Neural cell (in vitro differentiated cells): Measurements from ENCODE around the gene ADAMTS2. TPM values are rescaled to one million over a fixed set of nuclear protein-coding genes. Genes with fewer than 3 reads are reported as not detected.

ENCODE experiments used
- H2AFZ ChIP-seq: fragments of 200-600, 300-800 bp; sonication (generic), shearing (Covaris generic); 2 replicates; pipeline ENCODE4 v1.6.0; 2014; ENCODE audit warnings: low read depth, mild to moderate bottlenecking, antibody characterized with exemption, low read length, moderate library complexity
- H3F3A ChIP-seq: fragments of 200-600 bp; shearing (Covaris generic); 2 replicates; pipeline ENCODE4 v1.6.1; 2016; ENCODE audit warnings: mild to moderate bottlenecking, moderate library complexity, mixed read lengths, antibody characterized with exemption, low read length; ENCODE audit not compliant: insufficient read depth, poor library complexity, severe bottlenecking
- H3K27ac ChIP-seq: fragments of 200-600, 300-800 bp; sonication (generic), shearing (Covaris generic); 2 replicates; pipeline ENCODE4 v1.5.1; 2014; ENCODE audit warnings: mild to moderate bottlenecking, low read length, moderate library complexity
- H3K27me3 ChIP-seq: fragments of 300-800, 200-600 bp; sonication (generic), shearing (Covaris generic); 2 replicates; pipeline ENCODE4 v1.6.0; 2014; ENCODE audit warnings: mild to moderate bottlenecking, low read depth, low read length, moderate library complexity; ENCODE audit not compliant: insufficient read depth
- H3K36me3 ChIP-seq: fragments of 300-800, 200-600 bp; sonication (generic), shearing (Covaris generic); 2 replicates; pipeline ENCODE4 v1.5.1; 2014; ENCODE audit warnings: mild to moderate bottlenecking, antibody characterized with exemption, low read length, moderate library complexity; ENCODE audit not compliant: insufficient read depth
- H3K4me2 ChIP-seq: fragments of 300-800, 200-600 bp; sonication (generic), shearing (Covaris generic); 2 replicates; pipeline ENCODE4 v1.6.0; 2014; ENCODE audit warnings: mild to moderate bottlenecking, low read length
- H3K4me3 ChIP-seq: fragments of 300-800, 200-600 bp; sonication (generic), shearing (Covaris generic); 2 replicates; pipeline ENCODE4 v1.5.1; 2014; ENCODE audit warnings: mild to moderate bottlenecking, low read length, moderate library complexity
- H3K79me2 ChIP-seq: fragments of 200-600 bp; shearing (Covaris generic); replicated peaks from 2 replicates; pipeline ENCODE4 v1.6.0; 2014; ENCODE audit warnings: mild to moderate bottlenecking, low read length, moderate library complexity; ENCODE audit not compliant: insufficient read depth
- H3K9ac ChIP-seq: fragments of 300-800, 200-600 bp; sonication (generic), shearing (Covaris generic); 2 replicates; pipeline ENCODE4 v1.6.1; 2016; ENCODE audit warnings: mild to moderate bottlenecking, low read length, mixed read lengths
- H3K9me2 ChIP-seq: fragments of 200-600 bp; shearing (Covaris generic); 2 replicates; pipeline ENCODE4 v1.6.1; 2016; ENCODE audit warnings: mild to moderate bottlenecking, low read length, mixed read lengths; ENCODE audit not compliant: insufficient read depth
- H3K9me3 ChIP-seq: fragments of 200-600, 300-800 bp; sonication (generic), shearing (Covaris generic); 2 replicates; pipeline ENCODE4 v1.6.1; 2016; ENCODE audit warnings: mild to moderate bottlenecking, mixed run types, low read length, moderate library complexity, mixed read lengths
- H4K20me1 ChIP-seq: fragments of 200-600 bp; shearing (Covaris generic); 2 replicates; pipeline ENCODE4 v1.6.1; 2016; ENCODE audit warnings: mild to moderate bottlenecking, mixed run types; ENCODE audit not compliant: insufficient read depth
- EP300 ChIP-seq: fragments of 450-650 bp; conservative IDR thresholded peaks from 2 replicates; pipeline ENCODE4 v1.6.1; 2014; ENCODE audit warnings: antibody characterized with exemption, mild to moderate bottlenecking, moderate library complexity; ENCODE audit not compliant: poor library complexity, severe bottlenecking
- EZH2 ChIP-seq: fragments of 200-600, 300-800 bp; shearing (Covaris generic), sonication (generic); IDR thresholded peaks from 2 replicates; pipeline ENCODE4 v1.6.1; 2014; ENCODE audit warnings: antibody characterized with exemption, low read length, borderline replicate concordance, mild to moderate bottlenecking; ENCODE audit not compliant: insufficient read depth, poor library complexity, severe bottlenecking
- MXI1 ChIP-seq: fragments of 450-650 bp; conservative IDR thresholded peaks from 2 replicates; pipeline ENCODE4 v1.6.1; 2014; ENCODE audit warnings: antibody characterized with exemption, mild to moderate bottlenecking; ENCODE audit not compliant: poor library complexity, severe bottlenecking
- POLR2AphosphoS5 ChIP-seq: IDR thresholded peaks from 2 replicates; pipeline ENCODE4 v1.6.1; 2012
- RAD21 ChIP-seq: fragments of 450-650 bp; conservative IDR thresholded peaks from 2 replicates; pipeline ENCODE4 v1.6.1; 2014; ENCODE audit warnings: antibody characterized with exemption, mild to moderate bottlenecking, moderate library complexity
- SMC3 ChIP-seq: fragments of 450-650 bp; conservative IDR thresholded peaks from 2 replicates; pipeline ENCODE4 v1.6.1; 2014; ENCODE audit warnings: antibody characterized with exemption, mild to moderate bottlenecking, moderate library complexity; ENCODE audit not compliant: poor library complexity
- TAF1 ChIP-seq: IDR thresholded peaks from 2 replicates; pipeline ENCODE4 v1.6.1; 2012; ENCODE audit warnings: low read depth
- polyA plus RNA-seq: library from polyadenylated mRNA; depleted of rRNA; stranded (reverse); fragments of >200 nt; gene quantifications from 2 replicates; pipeline ENCODE4 v1.2.3, GENCODE V29; 2014
- TF ChIP-seq, protein P1 (sequence below): fragments of 450-650 bp; IDR thresholded peaks from 2 replicates; pipeline ENCODE4 v1.5.1; 2014; ENCODE audit warnings: antibody characterized with exemption, mild to moderate bottlenecking, moderate library complexity; ENCODE audit not compliant: poor library complexity, severe bottlenecking
- TF ChIP-seq, protein P2 (sequence below): IDR thresholded peaks from 2 replicates; pipeline ENCODE4 v1.6.1; 2012; ENCODE audit warnings: borderline replicate concordance

Gene ADAMTS2
- polyA plus RNA-seq, 1 donor from 2014 or later: 0.61 TPM

DNA sequence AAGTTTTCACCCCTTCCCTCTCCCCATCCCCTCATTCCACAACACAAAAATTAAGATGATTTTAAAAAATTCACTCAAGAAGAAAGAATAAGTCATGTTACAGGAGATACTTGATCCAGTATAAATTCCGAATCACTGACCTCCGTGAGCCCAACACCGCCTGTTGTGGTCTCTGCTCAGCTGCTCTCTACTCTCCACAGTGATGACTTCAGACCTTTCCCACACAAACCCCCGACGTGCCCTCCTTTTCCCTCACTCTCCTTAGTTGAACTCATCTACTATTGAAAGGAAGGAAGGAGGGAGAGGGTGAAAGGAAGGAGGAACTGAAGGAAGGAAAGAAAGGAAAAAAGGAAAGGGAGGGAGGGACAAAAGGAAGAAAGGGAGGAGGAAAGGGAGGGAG is 230.0 kb downstream of the ADAMTS2 start:
- no peaks in the 10 kb centered on the region for H3K36me3 ChIP-seq
- H3F3A ChIP-seq: no peaks in the 10 kb centered on the region
- no peak overlapping the region for H3K27ac ChIP-seq
- H3K9me3 ChIP-seq: peaks cover 8% of the 10 kb centered on the region
- H4K20me1 ChIP-seq: no peaks in the 10 kb centered on the region
- H2AFZ ChIP-seq: no peak overlapping the region
- H3K79me2 ChIP-seq: no peaks in the 10 kb centered on the region
- no peak overlapping the region for H3K4me2 ChIP-seq
- H3K9me2 ChIP-seq: no peaks in the 10 kb centered on the region
- TF ChIP-seq POLR2AphosphoS5 (no peak), SMC3 (no peak), EZH2 (no peak), RAD21 (no peak), TAF1 (no peak), MXI1 (no peak), EP300 (no peak)
- TF ChIP-seq, protein P1, sequence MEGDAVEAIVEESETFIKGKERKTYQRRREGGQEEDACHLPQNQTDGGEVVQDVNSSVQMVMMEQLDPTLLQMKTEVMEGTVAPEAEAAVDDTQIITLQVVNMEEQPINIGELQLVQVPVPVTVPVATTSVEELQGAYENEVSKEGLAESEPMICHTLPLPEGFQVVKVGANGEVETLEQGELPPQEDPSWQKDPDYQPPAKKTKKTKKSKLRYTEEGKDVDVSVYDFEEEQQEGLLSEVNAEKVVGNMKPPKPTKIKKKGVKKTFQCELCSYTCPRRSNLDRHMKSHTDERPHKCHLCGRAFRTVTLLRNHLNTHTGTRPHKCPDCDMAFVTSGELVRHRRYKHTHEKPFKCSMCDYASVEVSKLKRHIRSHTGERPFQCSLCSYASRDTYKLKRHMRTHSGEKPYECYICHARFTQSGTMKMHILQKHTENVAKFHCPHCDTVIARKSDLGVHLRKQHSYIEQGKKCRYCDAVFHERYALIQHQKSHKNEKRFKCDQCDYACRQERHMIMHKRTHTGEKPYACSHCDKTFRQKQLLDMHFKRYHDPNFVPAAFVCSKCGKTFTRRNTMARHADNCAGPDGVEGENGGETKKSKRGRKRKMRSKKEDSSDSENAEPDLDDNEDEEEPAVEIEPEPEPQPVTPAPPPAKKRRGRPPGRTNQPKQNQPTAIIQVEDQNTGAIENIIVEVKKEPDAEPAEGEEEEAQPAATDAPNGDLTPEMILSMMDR: no peak
- TF ChIP-seq, protein P2, sequence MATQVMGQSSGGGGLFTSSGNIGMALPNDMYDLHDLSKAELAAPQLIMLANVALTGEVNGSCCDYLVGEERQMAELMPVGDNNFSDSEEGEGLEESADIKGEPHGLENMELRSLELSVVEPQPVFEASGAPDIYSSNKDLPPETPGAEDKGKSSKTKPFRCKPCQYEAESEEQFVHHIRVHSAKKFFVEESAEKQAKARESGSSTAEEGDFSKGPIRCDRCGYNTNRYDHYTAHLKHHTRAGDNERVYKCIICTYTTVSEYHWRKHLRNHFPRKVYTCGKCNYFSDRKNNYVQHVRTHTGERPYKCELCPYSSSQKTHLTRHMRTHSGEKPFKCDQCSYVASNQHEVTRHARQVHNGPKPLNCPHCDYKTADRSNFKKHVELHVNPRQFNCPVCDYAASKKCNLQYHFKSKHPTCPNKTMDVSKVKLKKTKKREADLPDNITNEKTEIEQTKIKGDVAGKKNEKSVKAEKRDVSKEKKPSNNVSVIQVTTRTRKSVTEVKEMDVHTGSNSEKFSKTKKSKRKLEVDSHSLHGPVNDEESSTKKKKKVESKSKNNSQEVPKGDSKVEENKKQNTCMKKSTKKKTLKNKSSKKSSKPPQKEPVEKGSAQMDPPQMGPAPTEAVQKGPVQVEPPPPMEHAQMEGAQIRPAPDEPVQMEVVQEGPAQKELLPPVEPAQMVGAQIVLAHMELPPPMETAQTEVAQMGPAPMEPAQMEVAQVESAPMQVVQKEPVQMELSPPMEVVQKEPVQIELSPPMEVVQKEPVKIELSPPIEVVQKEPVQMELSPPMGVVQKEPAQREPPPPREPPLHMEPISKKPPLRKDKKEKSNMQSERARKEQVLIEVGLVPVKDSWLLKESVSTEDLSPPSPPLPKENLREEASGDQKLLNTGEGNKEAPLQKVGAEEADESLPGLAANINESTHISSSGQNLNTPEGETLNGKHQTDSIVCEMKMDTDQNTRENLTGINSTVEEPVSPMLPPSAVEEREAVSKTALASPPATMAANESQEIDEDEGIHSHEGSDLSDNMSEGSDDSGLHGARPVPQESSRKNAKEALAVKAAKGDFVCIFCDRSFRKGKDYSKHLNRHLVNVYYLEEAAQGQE: no peak
- H3K27me3 ChIP-seq: no peaks in the 10 kb centered on the region
- H3K9ac ChIP-seq: no peak overlapping the region
- no peak overlapping the region for H3K4me3 ChIP-seq

GRCh38 chr5:179114756-179115155 is 230.5 kb downstream of the ADAMTS2 start:
- Histone ChIP-seq H3K9me3 (peaks cover 8% of the 10 kb centered on the region), H3K4me3 (no peak overlapping the region), H2AFZ (no peak overlapping the region), H3F3A (no peaks in the 10 kb centered on the region), H3K27me3 (no peaks in the 10 kb centered on the region), H3K9ac (no peak overlapping the region), H3K36me3 (no peaks in the 10 kb centered on the region), H3K79me2 (no peaks in the 10 kb centered on the region), H4K20me1 (no peaks in the 10 kb centered on the region), H3K27ac (no peak overlapping the region), H3K4me2 (no peak overlapping the region), H3K9me2 (no peaks in the 10 kb centered on the region)
- TF ChIP-seq, protein P1: no peak
- TF ChIP-seq, protein P2: no peak
- TF ChIP-seq RAD21 (no peak), SMC3 (no peak), POLR2AphosphoS5 (no peak), EP300 (no peak), EZH2 (no peak)
